ENCODE results near the gene CNN3. TPM values are rescaled to one million over a fixed set of nuclear protein-coding genes. Genes with fewer than 3 reads are reported as not detected.
A peak's percentile ranks its signal among the peaks of the same experiment; 100 is the strongest.

The CNN3 gene
- total RNA-seq, 1 donor, result 316 TPM

DNA sequence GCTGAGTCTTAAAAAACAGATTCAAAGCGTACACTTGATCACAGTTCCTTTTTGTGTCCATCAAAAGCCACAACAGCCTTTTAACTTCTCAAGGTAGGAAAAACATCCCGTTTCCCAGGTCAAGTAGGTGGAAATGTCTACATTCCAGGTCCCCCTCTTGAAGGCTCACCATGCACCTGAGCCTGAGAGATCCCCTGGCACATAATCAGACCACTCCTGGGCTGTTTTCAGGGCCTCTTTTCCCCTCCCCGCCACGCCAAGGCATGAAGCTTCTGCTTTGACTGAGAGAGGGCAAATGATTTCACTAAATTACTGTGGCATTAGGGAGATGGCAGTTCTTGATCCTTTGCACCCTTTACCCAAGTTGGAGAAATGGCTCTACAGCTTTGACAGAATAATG, 21.7 kb downstream of the CNN3 start:
- Histone ChIP-seq H3K79me2 (ENCODE audit: insufficient read depth, low read length) (peaks cover 90% of the 10 kb centered on the region), H3K27me3 (ENCODE audit: insufficient read depth, low read length) (no peaks in the 10 kb centered on the region), H3K36me3 (ENCODE audit: insufficient read depth, low read length) (peaks cover 49% of the 10 kb centered on the region), H3K4me3 (ENCODE audit: insufficient read depth, low read length) (no peak overlapping the region), H3K27ac (ENCODE audit: low read depth, low read length) (no peak overlapping the region), H4K20me1 (ENCODE audit: insufficient read depth, low read length) (peaks cover 64% of the 10 kb centered on the region), H3K9me3 (ENCODE audit: low read depth, low read length) (no peaks in the 10 kb centered on the region), H3K4me2 (ENCODE audit: insufficient read depth, low read length) (no peak overlapping the region), H3K4me1 (ENCODE audit: insufficient read depth, low read length) (peaks cover 22% of the 10 kb centered on the region), H2AFZ (ENCODE audit: low read length) (no peak overlapping the region)
- no peak for DNase-seq (ENCODE audit: insufficient read length, low spot score, missing footprints)
- no peak for TF ChIP-seq CTCF (IDR thresholded peaks at IDR 0.05; ENCODE audit: extremely low read depth, low read depth, low read length)

DNA sequence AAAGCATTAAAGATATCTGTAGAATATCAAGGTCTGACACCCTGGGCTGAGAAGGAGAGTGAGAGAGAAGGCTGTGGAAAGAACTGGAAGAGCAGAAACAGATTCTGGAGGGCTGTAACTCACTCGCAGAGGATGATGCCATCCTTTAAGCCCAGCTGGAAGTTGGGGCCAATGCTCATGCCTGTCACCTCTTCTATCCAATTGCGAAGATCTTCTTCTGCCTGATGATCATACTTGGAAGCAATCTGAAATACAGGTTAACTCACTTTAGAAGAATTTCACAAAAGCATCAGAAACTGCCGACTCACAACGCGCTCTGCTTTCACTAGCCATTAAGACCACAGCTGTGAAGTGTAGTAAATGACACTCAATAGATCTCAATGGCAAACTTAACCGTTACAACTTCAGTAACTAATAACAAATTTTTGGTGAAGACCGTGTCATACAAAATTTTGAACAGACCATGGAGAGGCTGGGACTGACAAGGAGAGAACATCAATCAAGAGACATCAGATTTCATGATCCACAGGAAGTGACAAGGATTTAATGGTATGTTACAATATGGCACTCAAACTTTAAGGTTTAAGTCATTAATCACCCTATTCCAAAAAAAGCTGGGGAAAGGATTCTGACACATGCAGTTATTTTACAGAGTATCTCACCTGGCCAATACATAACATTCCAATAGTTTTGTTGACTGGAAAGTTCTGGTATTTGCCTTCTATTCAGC, 23.5 kb downstream of the CNN3 start:
- peaks cover 77% of the 10 kb centered on the region for H3K79me2 ChIP-seq (ENCODE audit: insufficient read depth, low read length)
- peaks cover 60% of the 10 kb centered on the region for H3K36me3 ChIP-seq (ENCODE audit: insufficient read depth, low read length)
- no peak overlapping the region for H2AFZ ChIP-seq (ENCODE audit: low read length)
- DNase-seq (ENCODE audit: insufficient read length, low spot score, missing footprints), result no peak
- peaks cover 48% of the 10 kb centered on the region for H4K20me1 ChIP-seq (ENCODE audit: insufficient read depth, low read length)
- H3K27me3 ChIP-seq (ENCODE audit: insufficient read depth, low read length), result no peaks in the 10 kb centered on the region
- H3K9me3 ChIP-seq (ENCODE audit: low read depth, low read length), result no peaks in the 10 kb centered on the region
- TF ChIP-seq CTCF (IDR thresholded peaks at IDR 0.05; ENCODE audit: extremely low read depth, low read depth, low read length), result no peak
- peaks cover 35% of the 10 kb centered on the region for H3K4me1 ChIP-seq (ENCODE audit: insufficient read depth, low read length)
- peak overlapping the region; percentile 15 for H3K27ac ChIP-seq (ENCODE audit: low read depth, low read length)
- no peak overlapping the region for H3K4me3 ChIP-seq (ENCODE audit: insufficient read depth, low read length)
- no peak overlapping the region for H3K4me2 ChIP-seq (ENCODE audit: insufficient read depth, low read length)

DNA sequence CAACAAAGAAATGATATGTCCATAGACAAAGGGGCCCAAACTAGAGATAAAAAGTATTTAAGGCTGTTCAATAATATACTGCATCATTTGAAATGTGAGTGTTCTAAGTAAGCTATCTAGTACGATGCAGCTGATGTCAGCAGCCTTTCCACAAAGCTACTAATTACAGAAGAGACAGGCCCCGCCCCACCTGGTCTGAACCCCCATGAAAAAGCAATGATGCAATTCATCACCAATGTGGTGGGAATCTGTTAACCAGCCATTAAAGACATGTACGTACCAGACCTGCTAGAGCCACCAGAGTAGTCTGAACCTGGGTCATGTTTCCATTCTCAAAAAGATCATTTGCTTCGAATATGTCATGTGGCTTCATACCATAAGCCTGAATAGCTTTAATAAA, 25.1 kb downstream of the CNN3 start:
- Histone ChIP-seq H3K4me3 (ENCODE audit: insufficient read depth, low read length) (no peak overlapping the region), H2AFZ (ENCODE audit: low read length) (no peak overlapping the region), H3K79me2 (ENCODE audit: insufficient read depth, low read length) (peaks cover 65% of the 10 kb centered on the region), H4K20me1 (ENCODE audit: insufficient read depth, low read length) (peaks cover 35% of the 10 kb centered on the region), H3K9me3 (ENCODE audit: low read depth, low read length) (no peaks in the 10 kb centered on the region), H3K36me3 (ENCODE audit: insufficient read depth, low read length) (peaks cover 70% of the 10 kb centered on the region), H3K27ac (ENCODE audit: low read depth, low read length) (no peak overlapping the region), H3K4me1 (ENCODE audit: insufficient read depth, low read length) (peaks cover 24% of the 10 kb centered on the region), H3K27me3 (ENCODE audit: insufficient read depth, low read length) (no peaks in the 10 kb centered on the region), H3K4me2 (ENCODE audit: insufficient read depth, low read length) (no peak overlapping the region)
- TF ChIP-seq CTCF (IDR thresholded peaks at IDR 0.05; ENCODE audit: extremely low read depth, low read depth, low read length), result no peak
- no peak for DNase-seq (ENCODE audit: insufficient read length, low spot score, missing footprints)

- Histone ChIP-seq H4K20me1 (ENCODE audit: insufficient read depth, low read length) (peaks cover 17% of the 10 kb centered on the region), H3K9me3 (ENCODE audit: low read depth, low read length) (no peaks in the 10 kb centered on the region)
These were observed 27.2 kb downstream of the CNN3 start for GRCh38 chr1:94899756-94900155.

More at GRCh38 chr1:94899756-94900155, 27.2 kb downstream of the CNN3 start:
- H3K27ac ChIP-seq (ENCODE audit: low read depth, low read length), result no peak overlapping the region
- peaks cover 49% of the 10 kb centered on the region for H3K79me2 ChIP-seq (ENCODE audit: insufficient read depth, low read length)
- no peak overlapping the region for H3K4me3 ChIP-seq (ENCODE audit: insufficient read depth, low read length)
- no peak overlapping the region for H2AFZ ChIP-seq (ENCODE audit: low read length)
- no peak for DNase-seq (ENCODE audit: insufficient read length, low spot score, missing footprints)
- H3K27me3 ChIP-seq (ENCODE audit: insufficient read depth, low read length), result no peaks in the 10 kb centered on the region
- H3K4me1 ChIP-seq (ENCODE audit: insufficient read depth, low read length), result peaks cover 22% of the 10 kb centered on the region
- no peak for TF ChIP-seq CTCF (IDR thresholded peaks at IDR 0.05; ENCODE audit: extremely low read depth, low read depth, low read length)
- no peak overlapping the region for H3K4me2 ChIP-seq (ENCODE audit: insufficient read depth, low read length)
- H3K36me3 ChIP-seq (ENCODE audit: insufficient read depth, low read length), result peaks cover 82% of the 10 kb centered on the region

Measured in osteoblast (primary cell).